ENCODE results near the gene NMNAT1.
A peak's percentile ranks its signal among the peaks of the same experiment; 100 is the strongest.

NMNAT1 gene

DNA sequence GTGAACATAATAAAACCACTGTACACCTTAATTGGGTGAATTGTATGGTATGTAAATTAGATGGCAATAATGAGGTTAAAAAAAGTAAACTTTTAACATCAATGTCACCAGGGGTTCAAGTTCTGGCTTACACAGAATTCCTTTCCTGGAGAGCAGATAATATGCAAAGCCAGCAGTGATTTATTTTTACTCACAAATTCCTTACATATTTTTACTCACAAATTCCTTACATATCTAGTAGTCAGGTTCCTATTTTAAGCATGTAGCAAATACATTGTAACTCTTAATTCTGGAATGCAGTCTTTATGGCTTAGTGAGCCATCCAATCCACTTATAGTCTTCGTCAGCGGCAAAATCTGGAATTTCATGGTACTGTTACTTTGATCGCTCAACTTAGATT is 88.2 kb downstream of the NMNAT1 start:
- Histone ChIP-seq H3K4me3 (ENCODE audit: low read length) (no peak overlapping the region), H3K27ac (ENCODE audit: low read depth, low read length) (no peak overlapping the region), H3K4me2 (ENCODE audit: low read length) (no peak overlapping the region)

DNA sequence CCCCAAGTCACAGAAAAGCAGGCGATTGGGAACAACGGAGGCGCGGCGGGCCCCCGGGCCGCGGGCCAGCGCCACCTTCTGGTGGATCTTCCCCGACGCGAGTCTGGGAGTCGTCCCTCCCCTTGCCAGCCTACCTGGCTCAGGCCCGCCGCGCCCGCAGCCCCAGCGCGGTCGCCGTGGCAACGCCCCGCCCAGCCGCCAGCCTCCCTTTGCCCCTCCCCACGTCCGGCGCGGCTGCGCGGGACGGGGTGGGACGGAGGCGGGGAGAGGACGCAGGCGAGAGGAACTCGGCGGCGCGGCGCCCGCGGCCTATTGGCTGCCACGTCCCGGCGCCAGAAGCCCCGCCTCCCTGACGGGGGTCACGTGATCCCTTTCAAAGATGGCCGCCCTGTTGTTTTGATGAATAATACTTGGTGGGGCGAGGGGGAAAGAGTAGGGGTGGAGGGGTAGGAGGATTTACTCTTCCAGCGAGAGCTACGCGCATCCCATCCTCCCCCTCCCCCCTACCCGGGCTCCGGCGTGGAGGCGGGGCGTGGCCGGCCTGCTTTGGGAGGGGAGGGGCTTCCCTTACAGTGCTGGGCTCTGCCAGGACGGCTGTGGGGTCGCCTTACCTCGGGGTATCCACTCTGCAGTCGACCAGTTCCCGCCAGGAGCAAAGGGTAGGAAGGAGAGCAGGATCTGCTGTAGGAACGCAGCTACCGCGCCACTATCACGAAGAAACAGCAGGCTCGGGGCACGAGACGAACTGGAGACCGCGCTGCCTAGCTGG is 89.5 kb downstream of the NMNAT1 start, which contains the start of gene UBE4B:
UBE4B (plus strand) TSS at position 369 of the 769 bp plus-strand sequence. CDS start 713 bp downstream, outside the sequence.
- TF ChIP-seq, protein P1, sequence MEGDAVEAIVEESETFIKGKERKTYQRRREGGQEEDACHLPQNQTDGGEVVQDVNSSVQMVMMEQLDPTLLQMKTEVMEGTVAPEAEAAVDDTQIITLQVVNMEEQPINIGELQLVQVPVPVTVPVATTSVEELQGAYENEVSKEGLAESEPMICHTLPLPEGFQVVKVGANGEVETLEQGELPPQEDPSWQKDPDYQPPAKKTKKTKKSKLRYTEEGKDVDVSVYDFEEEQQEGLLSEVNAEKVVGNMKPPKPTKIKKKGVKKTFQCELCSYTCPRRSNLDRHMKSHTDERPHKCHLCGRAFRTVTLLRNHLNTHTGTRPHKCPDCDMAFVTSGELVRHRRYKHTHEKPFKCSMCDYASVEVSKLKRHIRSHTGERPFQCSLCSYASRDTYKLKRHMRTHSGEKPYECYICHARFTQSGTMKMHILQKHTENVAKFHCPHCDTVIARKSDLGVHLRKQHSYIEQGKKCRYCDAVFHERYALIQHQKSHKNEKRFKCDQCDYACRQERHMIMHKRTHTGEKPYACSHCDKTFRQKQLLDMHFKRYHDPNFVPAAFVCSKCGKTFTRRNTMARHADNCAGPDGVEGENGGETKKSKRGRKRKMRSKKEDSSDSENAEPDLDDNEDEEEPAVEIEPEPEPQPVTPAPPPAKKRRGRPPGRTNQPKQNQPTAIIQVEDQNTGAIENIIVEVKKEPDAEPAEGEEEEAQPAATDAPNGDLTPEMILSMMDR (IDR thresholded peaks at IDR 0.05; ENCODE audit: low read depth, low read length, poor library complexity, severe bottlenecking): peak; percentile 71
- TF ChIP-seq EZH2phosphoT487 (IDR thresholded peaks at IDR 0.05; ENCODE audit: borderline replicate concordance, low read length): no peak
- H3K79me2 ChIP-seq (ENCODE audit: control insufficient read depth, low read length): peaks cover 47% of the 10 kb centered on the region
- H3K4me2 ChIP-seq (ENCODE audit: low read length): peak within 1 kb of the TSS; percentile 81
- peaks cover 3% of the 10 kb centered on the region; the same call in 1 of the 2 replicates for H3K36me3 ChIP-seq (ENCODE audit: control insufficient read depth, low read length)
- peak within 1 kb of the TSS; percentile 95 for H3K4me3 ChIP-seq (ENCODE audit: low read length)
- no peaks in the 10 kb centered on the region for H3K9me2 ChIP-seq (replicated peaks; ENCODE audit: control insufficient read depth, low read length)
- no peaks in the 10 kb centered on the region for H3K9me3 ChIP-seq (ENCODE audit: control insufficient read depth, insufficient read depth, low read length)
- H3K4me1 ChIP-seq (ENCODE audit: control insufficient read depth, low read length): peaks cover 18% of the 10 kb centered on the region
- no peaks in the 10 kb centered on the region for H4K20me1 ChIP-seq (ENCODE audit: control insufficient read depth, insufficient read depth, low read depth, low read length)
- no peaks in the 10 kb centered on the region for H3K27me3 ChIP-seq (ENCODE audit: control insufficient read depth, low read length)
- peak within 1 kb of the TSS; percentile 77 for H3K27ac ChIP-seq (ENCODE audit: low read depth, low read length)
- H3F3A ChIP-seq (ENCODE audit: control insufficient read depth, insufficient read depth): peaks cover 7% of the 10 kb centered on the region

More for the DNA sequence above, 88.2 kb downstream of the NMNAT1 start:
- H4K20me1 ChIP-seq (ENCODE audit: control insufficient read depth, insufficient read depth, low read depth, low read length): no peaks in the 10 kb centered on the region
- H3K36me3 ChIP-seq (ENCODE audit: control insufficient read depth, low read length): no peaks in the 10 kb centered on the region
- H3K9me3 ChIP-seq (ENCODE audit: control insufficient read depth, insufficient read depth, low read length): no peaks in the 10 kb centered on the region
- H3F3A ChIP-seq (ENCODE audit: control insufficient read depth, insufficient read depth): peaks cover 7% of the 10 kb centered on the region
- peaks cover 34% of the 10 kb centered on the region for H3K79me2 ChIP-seq (ENCODE audit: control insufficient read depth, low read length)
- no peaks in the 10 kb centered on the region for H3K27me3 ChIP-seq (ENCODE audit: control insufficient read depth, low read length)
- TF ChIP-seq, protein P1 (IDR thresholded peaks at IDR 0.05; ENCODE audit: low read depth, low read length, poor library complexity, severe bottlenecking): no peak
- no peak for TF ChIP-seq EZH2phosphoT487 (IDR thresholded peaks at IDR 0.05; ENCODE audit: borderline replicate concordance, low read length)
- H3K9me2 ChIP-seq (replicated peaks; ENCODE audit: control insufficient read depth, low read length): no peaks in the 10 kb centered on the region
- H3K4me1 ChIP-seq (ENCODE audit: control insufficient read depth, low read length): peaks cover 28% of the 10 kb centered on the region

DNA sequence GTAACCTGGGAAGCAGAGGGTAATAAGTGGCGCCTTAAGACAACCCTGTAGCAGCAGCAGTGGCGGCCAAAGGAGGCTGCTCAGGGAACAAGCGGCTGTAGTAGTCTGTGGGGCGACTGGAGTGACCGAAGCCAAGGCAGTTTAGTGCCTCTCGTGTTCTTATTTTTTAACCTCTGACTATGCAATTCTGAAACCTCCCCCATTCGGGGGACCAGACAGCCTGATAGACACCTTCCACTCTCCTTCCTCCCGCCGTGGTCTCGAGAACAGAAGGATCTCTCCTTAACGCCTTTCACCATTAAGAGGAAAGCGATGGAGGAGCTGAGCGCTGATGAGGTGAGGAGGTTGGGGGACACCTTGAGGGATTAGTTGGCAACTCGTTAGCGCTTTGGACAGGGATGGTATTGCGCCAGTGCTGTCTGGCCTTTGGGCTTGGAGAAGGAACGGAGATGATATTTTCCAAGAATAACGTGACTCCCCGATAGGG is 90.1 kb downstream of the NMNAT1 start:
- H3K4me1 ChIP-seq (ENCODE audit: control insufficient read depth, low read length): peaks cover 18% of the 10 kb centered on the region
- no peaks in the 10 kb centered on the region for H3K9me3 ChIP-seq (ENCODE audit: control insufficient read depth, insufficient read depth, low read length)
- TF ChIP-seq, protein P1 (IDR thresholded peaks at IDR 0.05; ENCODE audit: low read depth, low read length, poor library complexity, severe bottlenecking): peak; percentile 20
- no peak for TF ChIP-seq EZH2phosphoT487 (IDR thresholded peaks at IDR 0.05; ENCODE audit: borderline replicate concordance, low read length)
- no peaks in the 10 kb centered on the region for H3K9me2 ChIP-seq (replicated peaks; ENCODE audit: control insufficient read depth, low read length)
- H3K36me3 ChIP-seq (ENCODE audit: control insufficient read depth, low read length): peaks cover 3% of the 10 kb centered on the region
- H4K20me1 ChIP-seq (ENCODE audit: control insufficient read depth, insufficient read depth, low read depth, low read length): no peaks in the 10 kb centered on the region
- H3K27ac ChIP-seq (ENCODE audit: low read depth, low read length): peak overlapping the region; percentile 77
- no peaks in the 10 kb centered on the region for H3K27me3 ChIP-seq (ENCODE audit: control insufficient read depth, low read length)
- H3K4me3 ChIP-seq (ENCODE audit: low read length): peak overlapping the region; percentile 95
- peak overlapping the region; percentile 81 for H3K4me2 ChIP-seq (ENCODE audit: low read length)
- peaks cover 7% of the 10 kb centered on the region for H3F3A ChIP-seq (ENCODE audit: control insufficient read depth, insufficient read depth)
- H3K79me2 ChIP-seq (ENCODE audit: control insufficient read depth, low read length): peaks cover 51% of the 10 kb centered on the region
